ENCODE results near the gene TAGAP. TPM values are rescaled to one million over a fixed set of nuclear protein-coding genes. Genes with fewer than 3 reads are reported as not detected.

Gene TAGAP
- total and polyA plus RNA-seq, 2 of the 8 experiments (the other 6 are each of a cell fraction or from before 2014, with no cell fraction given): not detected

- H2BK5ac ChIP-seq (ENCODE audit: low read depth, low read length): no peak overlapping the region
- H3K23me2 ChIP-seq (ENCODE audit: low read depth, low read length): no peaks in the 10 kb centered on the region
- H3K9me3 ChIP-seq (ENCODE audit: insufficient read depth in 2 of 2, low read depth in 1 of 2, low read length in 1 of 2): no peaks in the 10 kb centered on the region
- no peaks in the 10 kb centered on the region for H3K79me2 ChIP-seq (ENCODE audit: control insufficient read depth in 1 of 2, insufficient read depth in 2 of 2, low read length in 2 of 2)
- POLR2A ChIA-PET (ENCODE audit: partially characterized antibody): interaction anchor here (0.6 kb wide), 1 partner anchor 11 kb away, joined by 3 read pairs; no protein-coding TSS in a partner anchor
- no peak overlapping the region for H4K8ac ChIP-seq (ENCODE audit: extremely low read depth, insufficient read depth, low read length)
- DNase-seq (ENCODE audit: low read depth in 1 of 2, low spot score in 2 of 2) (no peak), FAIRE-seq (no peak)
- H3K18ac ChIP-seq (ENCODE audit: extremely low read depth, low read length): no peak overlapping the region
- H3K27me3 ChIP-seq (replicated peaks in 1 of 4; ENCODE audit: control insufficient read depth in 3 of 4, extremely low read depth in 1 of 4, insufficient read depth in 3 of 4, low read length in 3 of 4): peaks cover 0 to 3% (median 0%) of the 10 kb centered on the region in 4 experiments; a peak in 1 of 7 replicates
- no peak overlapping the region for H3K4me3 ChIP-seq (ENCODE audit: extremely low read depth in 1 of 4, insufficient read depth in 2 of 4, low read depth in 3 of 4, low read length in 4 of 4)
- no peak overlapping the region for H2AFZ ChIP-seq (ENCODE audit: low read length)
- no peaks in the 10 kb centered on the region for H3K36me3 ChIP-seq (ENCODE audit: control insufficient read depth in 2 of 4, insufficient read depth in 4 of 4, low read length in 3 of 4)
- H3K4me1 ChIP-seq (replicated peaks in 1 of 4; ENCODE audit: control insufficient read depth in 3 of 4, insufficient read depth in 4 of 4, low read length in 3 of 4): no peaks in the 10 kb centered on the region
- no peak overlapping the region for H2BK12ac ChIP-seq (ENCODE audit: low read depth, low read length)
- H2BK120ac ChIP-seq (replicated peaks; ENCODE audit: low read depth, low read length): no peak overlapping the region
- no peak overlapping the region for H3K27ac ChIP-seq (ENCODE audit: low read depth, low read length)
- H3K14ac ChIP-seq (ENCODE audit: insufficient read length): no peak overlapping the region
- H3K4ac ChIP-seq (replicated peaks; ENCODE audit: insufficient read length, low read depth, low read length): no peak overlapping the region
- H3K79me1 ChIP-seq (ENCODE audit: low read depth, low read length): no peaks in the 10 kb centered on the region
- no peak overlapping the region for H2AK5ac ChIP-seq (ENCODE audit: low read depth, low read length)
- no peak overlapping the region for H3K23ac ChIP-seq (ENCODE audit: insufficient read length)
- no peak overlapping the region for H2BK15ac ChIP-seq (ENCODE audit: low read length)
- H3K4me2 ChIP-seq (ENCODE audit: insufficient read depth in 1 of 2, low read depth in 2 of 2, low read length in 2 of 2): no peak overlapping the region
- CTCF ChIA-PET (ENCODE audit: partially characterized antibody): interaction anchor here (0.7 to 1.5 kb wide), 3 partner anchors 19 to 659 kb away, joined by 3 to 4 read pairs (median 4); no protein-coding TSS in a partner anchor
- no peak overlapping the region for H2BK20ac ChIP-seq (ENCODE audit: low read length)
- WGBS, 2 experiments (ENCODE audit: extremely low coverage in 1 of 2, insufficient coverage in 1 of 2, insufficient read length in 1 of 2, insufficient replicate concordance in 2 of 2, low coverage in 1 of 2, low lambda C conversion rate in 2 of 2, missing lambda C conversion rate in 1 of 2): 96% methylated on average over 3 of the region's 3 CpGs; no CpG with 5 or more reads in 1 of the 2 experiments
- no peak overlapping the region for H3K56ac ChIP-seq (replicated peaks; ENCODE audit: insufficient read length, low read depth, low read length)
- H4K91ac ChIP-seq (replicated peaks; ENCODE audit: insufficient read length, low read length): no peak overlapping the region
- no peaks in the 10 kb centered on the region for H4K20me1 ChIP-seq (replicated peaks in 1 of 2; ENCODE audit: control insufficient read depth in 1 of 2, insufficient read depth in 2 of 2, low read length in 2 of 2)
- H3K9ac ChIP-seq (replicated peaks in 1 of 4; ENCODE audit: extremely low read depth in 1 of 4, low read depth in 3 of 4, low read length in 3 of 4): no peak overlapping the region
- H4K5ac ChIP-seq (ENCODE audit: insufficient read length, low read depth, low read length): no peak overlapping the region
- TF ChIP-seq BCL11A (IDR thresholded peaks at IDR 0.05; ENCODE audit: low read depth in 2 of 2, low read length in 2 of 2): no peak
- no peak for TF ChIP-seq SP1 (IDR thresholded peaks at IDR 0.05; ENCODE audit: low read depth, low read length)
- TF ChIP-seq ASH2L (IDR thresholded peaks at IDR 0.05; ENCODE audit: low read length): no peak
- TF ChIP-seq RXRA (IDR thresholded peaks at IDR 0.05; ENCODE audit: insufficient read depth, low read depth, low read length): no peak
- TF ChIP-seq SAP30 (IDR thresholded peaks at IDR 0.05; ENCODE audit: insufficient read depth, insufficient replicate concordance, low read length): no peak
- TF ChIP-seq SIN3A (conservative IDR thresholded peaks at IDR 0.05 in 1 of 2, IDR thresholded peaks at IDR 0.05 in 1 of 2; ENCODE audit: low read depth in 1 of 2, low read length in 2 of 2): no peak
- no peak for TF ChIP-seq SP4 (IDR thresholded peaks at IDR 0.05; ENCODE audit: low read length)
- no peak for TF ChIP-seq POU5F1 (IDR thresholded peaks at IDR 0.05; ENCODE audit: low read depth, low read length)
- no peak for TF ChIP-seq PHF8 (conservative IDR thresholded peaks at IDR 0.05; ENCODE audit: low read depth, low read length)
- TF ChIP-seq SUZ12 (IDR thresholded peaks at IDR 0.05; ENCODE audit: low read length): no peak
- no peak for TF ChIP-seq RAD21 (IDR thresholded peaks at IDR 0.05 in 1 of 2, conservative IDR thresholded peaks at IDR 0.05 in 1 of 2; ENCODE audit: low read depth in 2 of 2, low read length in 2 of 2)
- TF ChIP-seq SIX5 (IDR thresholded peaks at IDR 0.05; ENCODE audit: low read depth, low read length): no peak
- TF ChIP-seq CBX8 (IDR thresholded peaks at IDR 0.05; ENCODE audit: borderline replicate concordance, low read depth, low read length): no peak
- no peak for TF ChIP-seq NANOG (IDR thresholded peaks at IDR 0.05; ENCODE audit: insufficient read depth, low read depth, low read length, poor library complexity, severe bottlenecking)
Observed at GRCh38 chr6:159079367-159079766, 34.6 kb upstream of the TAGAP start.
